SU-DHL-6 (cell line): Measurements from ENCODE around the gene C17orf107.

Experiments used
- H2AFZ ChIP-seq: fragments of 200-600 bp; sonication (generic); 2 replicates; pipeline ENCODE4 v1.6.1; 2014; ENCODE audit warnings: low read depth, mild to moderate bottlenecking, moderate library complexity, mixed read lengths, antibody characterized with exemption, low read length; ENCODE audit not compliant: severe bottlenecking
- H3F3A ChIP-seq: fragments of 200-600 bp; shearing (Covaris generic); 2 replicates; pipeline ENCODE4 v1.6.0; 2016; ENCODE audit warnings: antibody characterized with exemption, mild to moderate bottlenecking; ENCODE audit not compliant: insufficient read depth
- H3K27ac ChIP-seq: fragments of 200-600 bp; sonication (generic); 2 replicates; pipeline ENCODE4 v1.5.1; 2016; ENCODE audit warnings: low read depth, mild to moderate bottlenecking, low read length, moderate library complexity, mixed read lengths
- H3K27me3 ChIP-seq: fragments of 200-600 bp; sonication (generic), shearing (Covaris generic); 2 replicates; pipeline ENCODE4 v1.6.0; 2014; ENCODE audit warnings: mild to moderate bottlenecking, low read length
- H3K36me3 ChIP-seq: fragments of 200-600 bp; sonication (generic); 2 replicates; pipeline ENCODE4 v1.6.1; 2014; ENCODE audit warnings: mild to moderate bottlenecking, low read length, mixed read lengths
- H3K4me2 ChIP-seq: fragments of 300-600, 200-600 bp; shearing (Covaris generic), sonication (generic); 2 replicates; pipeline ENCODE4 v1.6.0; 2014; ENCODE audit warnings: low read length, low read depth, mild to moderate bottlenecking; ENCODE audit not compliant: poor library complexity, severe bottlenecking
- H3K4me3 ChIP-seq: fragments of 200-600 bp; sonication (generic); 2 replicates; pipeline ENCODE4 v1.5.1; 2014; ENCODE audit warnings: antibody characterized with exemption, low read length, mild to moderate bottlenecking, mixed read lengths; ENCODE audit not compliant: insufficient read depth, poor library complexity, severe bottlenecking
- H3K79me2 ChIP-seq: fragments of 200-600 bp; sonication (generic); 2 replicates; pipeline ENCODE4 v1.6.1; 2014; ENCODE audit warnings: mild to moderate bottlenecking, low read length, moderate library complexity; ENCODE audit not compliant: insufficient read depth
- H3K9ac ChIP-seq: fragments of 200-600 bp; sonication (generic); 2 replicates; pipeline ENCODE4 v1.7.0; 2014; ENCODE audit warnings: mild to moderate bottlenecking, low read length
- H3K9me2 ChIP-seq: fragments of 200-600 bp; sonication (generic); replicated peaks from 2 replicates; pipeline ENCODE4 v1.6.1; 2014; ENCODE audit warnings: low read length; ENCODE audit not compliant: insufficient read depth
- H3K9me3 ChIP-seq: fragments of 200-600 bp; sonication (generic); 2 replicates; pipeline ENCODE4 v1.6.1; 2014; ENCODE audit warnings: low read length, mixed read lengths; ENCODE audit not compliant: insufficient read depth
- H4K20me1 ChIP-seq: fragments of 200-600 bp; sonication (generic); 2 replicates; pipeline ENCODE4 v1.6.1; 2014; ENCODE audit warnings: low read depth, mild to moderate bottlenecking, antibody characterized with exemption, low read length, moderate library complexity, mixed read lengths
- CTCF ChIP-seq: fragments of 200-600 bp; sonication (generic); IDR thresholded peaks from one replicate; pipeline ENCODE4 v1.5.1; 2017; ENCODE audit warnings: antibody characterized with exemption, mild to moderate bottlenecking, low read length, moderate library complexity; ENCODE audit not compliant: insufficient read depth, poor library complexity, severe bottlenecking
- EZH2phosphoT487 ChIP-seq: fragments of 200-600 bp; sonication (generic), shearing (Covaris generic); conservative IDR thresholded peaks from 2 replicates; pipeline ENCODE4 v1.6.1; 2018; ENCODE audit warnings: mild to moderate bottlenecking, antibody characterized with exemption, low read length, moderate library complexity, mixed read lengths

Gene C17orf107

DNA sequence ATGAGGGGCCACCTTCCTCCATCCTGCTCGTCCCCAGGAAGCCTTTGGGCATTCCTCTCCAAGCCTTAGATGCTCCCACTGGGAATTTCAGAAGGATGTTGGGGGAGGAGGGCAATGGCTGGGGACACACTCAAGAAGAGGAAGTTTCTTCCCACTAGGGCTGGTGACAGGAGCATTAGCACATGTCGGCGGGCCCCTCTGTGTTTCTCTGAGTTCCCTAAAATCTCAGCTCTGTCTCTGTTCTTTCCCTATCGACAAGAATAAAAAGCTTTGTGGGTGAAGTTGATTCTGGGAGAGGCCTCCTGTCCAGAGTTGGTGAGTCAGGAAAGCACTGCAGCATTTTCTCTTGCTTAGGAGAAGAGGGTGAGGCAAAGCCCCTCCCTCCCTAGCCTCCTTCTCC, 19.7 kb upstream of the C17orf107 start:
- H3K4me2 ChIP-seq: no peak overlapping the region
- H3K9me2 ChIP-seq: no peaks in the 10 kb centered on the region
- H3K27me3 ChIP-seq: no peaks in the 10 kb centered on the region
- no peaks in the 10 kb centered on the region for H3F3A ChIP-seq
- H3K9ac ChIP-seq: no peak overlapping the region
- TF ChIP-seq EZH2phosphoT487: no peak
- no peak for TF ChIP-seq CTCF
- no peaks in the 10 kb centered on the region; the same call in 1 of the 2 replicates for H3K79me2 ChIP-seq
- H4K20me1 ChIP-seq: no peaks in the 10 kb centered on the region
- H3K4me3 ChIP-seq: no peak overlapping the region
- H3K9me3 ChIP-seq: no peaks in the 10 kb centered on the region
- no peak overlapping the region for H3K27ac ChIP-seq
- H3K36me3 ChIP-seq: no peaks in the 10 kb centered on the region
- no peak overlapping the region for H2AFZ ChIP-seq

- TF ChIP-seq CTCF: no peak
- no peak for TF ChIP-seq EZH2phosphoT487
- H3K4me3 ChIP-seq: no peak overlapping the region
- no peaks in the 10 kb centered on the region for H3K9me3 ChIP-seq
- H3K27ac ChIP-seq: no peak overlapping the region
- no peak overlapping the region for H3K9ac ChIP-seq
- no peaks in the 10 kb centered on the region for H3K27me3 ChIP-seq
- H3K79me2 ChIP-seq: no peaks in the 10 kb centered on the region; the same call in 1 of the 2 replicates
- H2AFZ ChIP-seq: no peak overlapping the region
- H3F3A ChIP-seq: no peaks in the 10 kb centered on the region
- no peaks in the 10 kb centered on the region for H3K36me3 ChIP-seq
- no peaks in the 10 kb centered on the region for H3K9me2 ChIP-seq
- no peaks in the 10 kb centered on the region for H4K20me1 ChIP-seq
- no peak overlapping the region for H3K4me2 ChIP-seq
Measured at GRCh38 chr17:4880857-4881256, 18.5 kb upstream of the C17orf107 start.

DNA sequence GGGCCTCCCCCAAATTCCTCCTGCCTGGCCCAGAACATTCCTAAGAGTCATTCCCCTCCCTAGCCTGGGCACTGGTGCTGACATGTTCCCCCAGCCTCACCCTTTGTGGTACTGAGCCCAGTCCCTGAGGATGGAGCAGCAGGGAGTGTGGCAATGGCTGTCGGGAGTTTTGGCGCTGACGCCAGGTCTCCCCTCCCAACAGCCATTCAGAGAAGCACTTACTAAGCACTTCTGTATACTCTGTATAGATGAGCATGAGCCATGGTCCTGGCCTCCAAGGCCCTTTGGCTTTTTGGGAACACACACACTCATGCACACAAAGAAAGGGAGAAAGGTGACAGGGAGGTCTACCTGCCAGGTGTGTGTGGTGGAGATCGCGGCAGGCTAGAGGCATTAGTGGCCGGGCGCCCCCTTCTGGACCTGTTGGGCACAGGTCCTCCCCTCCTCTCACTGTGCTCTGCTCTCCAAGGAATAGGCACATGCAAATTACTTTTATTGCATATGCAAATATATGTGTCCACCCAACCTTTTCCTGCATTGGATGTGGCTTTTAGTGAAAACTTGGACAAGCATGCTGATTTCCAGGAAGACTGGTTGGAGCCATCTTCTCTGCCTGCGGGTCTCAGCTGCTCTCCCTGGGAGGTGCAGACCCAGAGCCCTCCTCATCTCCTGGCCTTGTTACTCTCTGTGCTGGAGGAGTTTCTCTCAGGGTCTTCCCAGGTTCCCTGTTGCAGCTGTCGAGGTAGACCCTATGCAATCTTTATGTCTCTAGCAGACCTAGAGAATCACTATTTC, 17.4 kb upstream of the C17orf107 start:
- no peaks in the 10 kb centered on the region for H3F3A ChIP-seq
- H3K9me3 ChIP-seq: no peaks in the 10 kb centered on the region
- H2AFZ ChIP-seq: no peak overlapping the region
- H3K27me3 ChIP-seq: no peaks in the 10 kb centered on the region
- no peak overlapping the region for H3K9ac ChIP-seq
- no peak overlapping the region for H3K4me2 ChIP-seq
- H3K36me3 ChIP-seq: no peaks in the 10 kb centered on the region
- H3K79me2 ChIP-seq: no peaks in the 10 kb centered on the region
- H3K27ac ChIP-seq: no peak overlapping the region
- H4K20me1 ChIP-seq: no peaks in the 10 kb centered on the region
- H3K9me2 ChIP-seq: no peaks in the 10 kb centered on the region
- no peak overlapping the region for H3K4me3 ChIP-seq
- TF ChIP-seq EZH2phosphoT487: no peak
- TF ChIP-seq CTCF: peak; percentile 76
